Neural cell (in vitro differentiated cells): Measurements from ENCODE around the gene CLSTN2. TPM values are rescaled to one million over a fixed set of nuclear protein-coding genes. Genes with fewer than 3 reads are reported as not detected.

ENCODE experiments used
- H2AFZ ChIP-seq: fragments of 200-600, 300-800 bp; sonication (generic), shearing (Covaris generic); 2 replicates; pipeline ENCODE4 v1.6.0; 2014; ENCODE audit warnings: low read depth, mild to moderate bottlenecking, antibody characterized with exemption, low read length, moderate library complexity
- H3F3A ChIP-seq: fragments of 200-600 bp; shearing (Covaris generic); 2 replicates; pipeline ENCODE4 v1.6.1; 2016; ENCODE audit warnings: mild to moderate bottlenecking, moderate library complexity, mixed read lengths, antibody characterized with exemption, low read length; ENCODE audit not compliant: insufficient read depth, poor library complexity, severe bottlenecking
- H3K27ac ChIP-seq: fragments of 200-600, 300-800 bp; sonication (generic), shearing (Covaris generic); 2 replicates; pipeline ENCODE4 v1.5.1; 2014; ENCODE audit warnings: mild to moderate bottlenecking, low read length, moderate library complexity
- H3K27me3 ChIP-seq: fragments of 300-800, 200-600 bp; sonication (generic), shearing (Covaris generic); 2 replicates; pipeline ENCODE4 v1.6.0; 2014; ENCODE audit warnings: mild to moderate bottlenecking, low read depth, low read length, moderate library complexity; ENCODE audit not compliant: insufficient read depth
- H3K36me3 ChIP-seq: fragments of 300-800, 200-600 bp; sonication (generic), shearing (Covaris generic); 2 replicates; pipeline ENCODE4 v1.5.1; 2014; ENCODE audit warnings: mild to moderate bottlenecking, antibody characterized with exemption, low read length, moderate library complexity; ENCODE audit not compliant: insufficient read depth
- H3K4me2 ChIP-seq: fragments of 300-800, 200-600 bp; sonication (generic), shearing (Covaris generic); 2 replicates; pipeline ENCODE4 v1.6.0; 2014; ENCODE audit warnings: mild to moderate bottlenecking, low read length
- H3K4me3 ChIP-seq: fragments of 300-800, 200-600 bp; sonication (generic), shearing (Covaris generic); 2 replicates; pipeline ENCODE4 v1.5.1; 2014; ENCODE audit warnings: mild to moderate bottlenecking, low read length, moderate library complexity
- H3K79me2 ChIP-seq: fragments of 200-600 bp; shearing (Covaris generic); replicated peaks from 2 replicates; pipeline ENCODE4 v1.6.0; 2014; ENCODE audit warnings: mild to moderate bottlenecking, low read length, moderate library complexity; ENCODE audit not compliant: insufficient read depth
- H3K9ac ChIP-seq: fragments of 300-800, 200-600 bp; sonication (generic), shearing (Covaris generic); 2 replicates; pipeline ENCODE4 v1.6.1; 2016; ENCODE audit warnings: mild to moderate bottlenecking, low read length, mixed read lengths
- H3K9me2 ChIP-seq: fragments of 200-600 bp; shearing (Covaris generic); 2 replicates; pipeline ENCODE4 v1.6.1; 2016; ENCODE audit warnings: mild to moderate bottlenecking, low read length, mixed read lengths; ENCODE audit not compliant: insufficient read depth
- H3K9me3 ChIP-seq: fragments of 200-600, 300-800 bp; sonication (generic), shearing (Covaris generic); 2 replicates; pipeline ENCODE4 v1.6.1; 2016; ENCODE audit warnings: mild to moderate bottlenecking, mixed run types, low read length, moderate library complexity, mixed read lengths
- H4K20me1 ChIP-seq: fragments of 200-600 bp; shearing (Covaris generic); 2 replicates; pipeline ENCODE4 v1.6.1; 2016; ENCODE audit warnings: mild to moderate bottlenecking, mixed run types; ENCODE audit not compliant: insufficient read depth
- EP300 ChIP-seq: fragments of 450-650 bp; conservative IDR thresholded peaks from 2 replicates; pipeline ENCODE4 v1.6.1; 2014; ENCODE audit warnings: antibody characterized with exemption, mild to moderate bottlenecking, moderate library complexity; ENCODE audit not compliant: poor library complexity, severe bottlenecking
- EZH2 ChIP-seq: fragments of 200-600, 300-800 bp; shearing (Covaris generic), sonication (generic); IDR thresholded peaks from 2 replicates; pipeline ENCODE4 v1.6.1; 2014; ENCODE audit warnings: antibody characterized with exemption, low read length, borderline replicate concordance, mild to moderate bottlenecking; ENCODE audit not compliant: insufficient read depth, poor library complexity, severe bottlenecking
- MXI1 ChIP-seq: fragments of 450-650 bp; conservative IDR thresholded peaks from 2 replicates; pipeline ENCODE4 v1.6.1; 2014; ENCODE audit warnings: antibody characterized with exemption, mild to moderate bottlenecking; ENCODE audit not compliant: poor library complexity, severe bottlenecking
- POLR2AphosphoS5 ChIP-seq: IDR thresholded peaks from 2 replicates; pipeline ENCODE4 v1.6.1; 2012
- RAD21 ChIP-seq: fragments of 450-650 bp; conservative IDR thresholded peaks from 2 replicates; pipeline ENCODE4 v1.6.1; 2014; ENCODE audit warnings: antibody characterized with exemption, mild to moderate bottlenecking, moderate library complexity
- REST ChIP-seq: IDR thresholded peaks from 2 replicates; pipeline ENCODE4 v1.6.1; 2012; ENCODE audit warnings: borderline replicate concordance
- SMC3 ChIP-seq: fragments of 450-650 bp; conservative IDR thresholded peaks from 2 replicates; pipeline ENCODE4 v1.6.1; 2014; ENCODE audit warnings: antibody characterized with exemption, mild to moderate bottlenecking, moderate library complexity; ENCODE audit not compliant: poor library complexity
- TAF1 ChIP-seq: IDR thresholded peaks from 2 replicates; pipeline ENCODE4 v1.6.1; 2012; ENCODE audit warnings: low read depth
- polyA plus RNA-seq: library from polyadenylated mRNA; depleted of rRNA; stranded (reverse); fragments of >200 nt; gene quantifications from 2 replicates; pipeline ENCODE4 v1.2.3, GENCODE V29; 2014
- TF ChIP-seq, protein P1 (sequence below): fragments of 450-650 bp; IDR thresholded peaks from 2 replicates; pipeline ENCODE4 v1.5.1; 2014; ENCODE audit warnings: antibody characterized with exemption, mild to moderate bottlenecking, moderate library complexity; ENCODE audit not compliant: poor library complexity, severe bottlenecking

Gene CLSTN2
- polyA plus RNA-seq, 1 donor from 2014 or later, result 10.7 TPM

GRCh38 chr3:140595295-140595694 is 660.3 kb downstream of the CLSTN2 start:
- H3K9ac ChIP-seq, result no peak overlapping the region
- H3K9me2 ChIP-seq, result no peaks in the 10 kb centered on the region
- H3K36me3 ChIP-seq, result no peaks in the 10 kb centered on the region
- H3K9me3 ChIP-seq, result no peaks in the 10 kb centered on the region
- no peaks in the 10 kb centered on the region for H4K20me1 ChIP-seq
- H3F3A ChIP-seq, result no peaks in the 10 kb centered on the region
- H3K4me2 ChIP-seq, result no peak overlapping the region
- H3K4me3 ChIP-seq, result no peak overlapping the region
- TF ChIP-seq SMC3, result no peak
- TF ChIP-seq, protein P1, sequence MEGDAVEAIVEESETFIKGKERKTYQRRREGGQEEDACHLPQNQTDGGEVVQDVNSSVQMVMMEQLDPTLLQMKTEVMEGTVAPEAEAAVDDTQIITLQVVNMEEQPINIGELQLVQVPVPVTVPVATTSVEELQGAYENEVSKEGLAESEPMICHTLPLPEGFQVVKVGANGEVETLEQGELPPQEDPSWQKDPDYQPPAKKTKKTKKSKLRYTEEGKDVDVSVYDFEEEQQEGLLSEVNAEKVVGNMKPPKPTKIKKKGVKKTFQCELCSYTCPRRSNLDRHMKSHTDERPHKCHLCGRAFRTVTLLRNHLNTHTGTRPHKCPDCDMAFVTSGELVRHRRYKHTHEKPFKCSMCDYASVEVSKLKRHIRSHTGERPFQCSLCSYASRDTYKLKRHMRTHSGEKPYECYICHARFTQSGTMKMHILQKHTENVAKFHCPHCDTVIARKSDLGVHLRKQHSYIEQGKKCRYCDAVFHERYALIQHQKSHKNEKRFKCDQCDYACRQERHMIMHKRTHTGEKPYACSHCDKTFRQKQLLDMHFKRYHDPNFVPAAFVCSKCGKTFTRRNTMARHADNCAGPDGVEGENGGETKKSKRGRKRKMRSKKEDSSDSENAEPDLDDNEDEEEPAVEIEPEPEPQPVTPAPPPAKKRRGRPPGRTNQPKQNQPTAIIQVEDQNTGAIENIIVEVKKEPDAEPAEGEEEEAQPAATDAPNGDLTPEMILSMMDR, result no peak
- TF ChIP-seq POLR2AphosphoS5, result no peak
- no peak for TF ChIP-seq REST
- no peak for TF ChIP-seq EP300
- TF ChIP-seq EZH2, result no peak
- TF ChIP-seq MXI1, result no peak
- no peak for TF ChIP-seq TAF1
- no peak for TF ChIP-seq RAD21
- H3K27me3 ChIP-seq, result no peaks in the 10 kb centered on the region
- no peak overlapping the region for H2AFZ ChIP-seq
- no peaks in the 10 kb centered on the region for H3K79me2 ChIP-seq
- no peak overlapping the region for H3K27ac ChIP-seq

- no peaks in the 10 kb centered on the region for H3K9me3 ChIP-seq
- TF ChIP-seq MXI1, result no peak
- no peak for TF ChIP-seq REST
- TF ChIP-seq EP300, result no peak
- TF ChIP-seq, protein P1, result no peak
- TF ChIP-seq SMC3, result no peak
- no peak for TF ChIP-seq TAF1
- no peak for TF ChIP-seq POLR2AphosphoS5
- no peak for TF ChIP-seq RAD21
- no peak for TF ChIP-seq EZH2
- no peak overlapping the region for H2AFZ ChIP-seq
- H3K36me3 ChIP-seq, result no peaks in the 10 kb centered on the region
- H3K4me2 ChIP-seq, result no peak overlapping the region
- H3K9ac ChIP-seq, result no peak overlapping the region
- H3K4me3 ChIP-seq, result no peak overlapping the region
- H3K79me2 ChIP-seq, result no peaks in the 10 kb centered on the region
- no peaks in the 10 kb centered on the region for H3K27me3 ChIP-seq
- no peaks in the 10 kb centered on the region for H3F3A ChIP-seq
- H3K9me2 ChIP-seq, result no peaks in the 10 kb centered on the region
- no peak overlapping the region for H3K27ac ChIP-seq
- H4K20me1 ChIP-seq, result no peaks in the 10 kb centered on the region
Observed at GRCh38 chr3:140597364-140597763, 662.4 kb downstream of the CLSTN2 start.
